LoVo (cell line): ENCODE results near the gene FOXA3.

Experiments used
- DNase-seq: peaks from one replicate; pipeline ENCODE4 v3.0.0-alpha.2; 2016; ENCODE audit warnings: low spot score

FOXA3 gene

DNA sequence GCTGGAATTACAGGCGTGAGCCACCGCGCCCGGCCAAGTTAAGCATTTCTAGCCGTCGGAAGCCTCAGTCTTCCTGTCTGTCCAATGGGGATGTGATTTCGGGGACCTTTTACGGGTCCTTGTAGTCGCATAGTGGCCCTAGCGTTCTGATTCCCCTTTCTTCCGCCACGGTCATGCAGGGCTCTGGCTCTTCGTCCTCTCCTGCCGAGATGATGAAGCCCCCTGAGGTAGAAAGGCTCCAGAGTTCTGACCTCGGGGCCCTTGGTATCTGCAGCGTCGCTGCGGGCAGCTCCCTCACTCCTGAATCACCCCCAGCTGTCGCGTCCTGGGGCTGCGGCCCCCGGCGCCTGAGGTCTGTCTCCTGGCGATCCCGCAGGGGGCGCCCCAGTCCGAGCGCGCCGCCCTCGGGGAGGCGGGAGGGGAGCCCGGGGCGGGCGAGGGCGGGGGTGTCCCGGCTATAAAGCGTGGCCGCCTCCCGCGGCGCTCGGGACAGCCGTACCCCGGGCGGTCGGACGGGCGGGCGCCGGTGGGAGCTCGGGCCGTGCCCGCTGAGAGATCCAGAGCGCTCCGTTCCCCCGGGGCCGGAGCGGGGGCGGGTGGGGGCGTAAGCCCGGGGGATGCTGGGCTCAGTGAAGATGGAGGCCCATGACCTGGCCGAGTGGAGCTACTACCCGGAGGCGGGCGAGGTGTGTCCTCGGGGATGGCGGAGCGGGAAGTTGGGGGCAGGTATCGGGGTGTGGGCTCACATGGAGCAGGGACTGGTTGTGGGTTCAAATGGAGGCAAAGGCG lies at the start of gene FOXA3:
Gene FOXA3 (plus strand): TSS at position 487 of the 789 bp plus-strand sequence. CDS start 131 bp downstream, at position 618.
- DNase-seq: peak; percentile 39

DNA sequence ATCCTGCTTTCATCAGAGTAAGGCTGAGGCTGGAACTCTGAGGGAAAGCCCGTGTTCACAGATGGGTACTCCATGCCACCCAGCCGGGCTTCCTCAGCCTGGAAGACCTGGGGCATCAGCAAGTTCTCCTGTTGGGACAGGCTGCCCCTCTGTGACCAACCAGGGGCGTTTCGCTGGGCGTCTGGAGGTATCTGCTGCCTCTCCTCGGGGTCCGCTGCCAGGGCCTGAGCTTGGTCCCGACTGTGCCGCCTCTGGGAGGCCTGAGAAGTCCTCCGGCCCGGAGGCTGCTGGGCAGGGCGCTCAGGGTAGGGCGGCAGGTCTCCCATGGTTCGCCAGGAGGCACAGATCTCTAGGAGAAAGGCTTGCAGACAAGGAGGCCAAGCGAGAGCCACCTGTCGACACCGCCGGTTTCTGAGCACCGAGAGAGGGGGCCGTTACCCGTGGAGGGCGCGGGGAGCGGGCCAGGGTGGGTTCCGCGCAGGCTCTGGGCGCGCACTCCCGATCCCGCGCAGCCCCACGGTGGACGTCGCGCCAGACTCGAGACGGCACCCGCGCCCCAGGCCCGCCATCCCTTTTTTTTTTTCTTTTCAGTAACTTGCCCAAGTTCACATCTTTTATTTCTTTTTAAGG lies 49.2 kb upstream of the FOXA3 start, which contains the start of gene RSPH6A:
Gene RSPH6A (minus strand): TSS at position 458 of the 630 bp plus-strand sequence. CDS start 132 bp downstream, at position 326.
- DNase-seq: no peak

DNA sequence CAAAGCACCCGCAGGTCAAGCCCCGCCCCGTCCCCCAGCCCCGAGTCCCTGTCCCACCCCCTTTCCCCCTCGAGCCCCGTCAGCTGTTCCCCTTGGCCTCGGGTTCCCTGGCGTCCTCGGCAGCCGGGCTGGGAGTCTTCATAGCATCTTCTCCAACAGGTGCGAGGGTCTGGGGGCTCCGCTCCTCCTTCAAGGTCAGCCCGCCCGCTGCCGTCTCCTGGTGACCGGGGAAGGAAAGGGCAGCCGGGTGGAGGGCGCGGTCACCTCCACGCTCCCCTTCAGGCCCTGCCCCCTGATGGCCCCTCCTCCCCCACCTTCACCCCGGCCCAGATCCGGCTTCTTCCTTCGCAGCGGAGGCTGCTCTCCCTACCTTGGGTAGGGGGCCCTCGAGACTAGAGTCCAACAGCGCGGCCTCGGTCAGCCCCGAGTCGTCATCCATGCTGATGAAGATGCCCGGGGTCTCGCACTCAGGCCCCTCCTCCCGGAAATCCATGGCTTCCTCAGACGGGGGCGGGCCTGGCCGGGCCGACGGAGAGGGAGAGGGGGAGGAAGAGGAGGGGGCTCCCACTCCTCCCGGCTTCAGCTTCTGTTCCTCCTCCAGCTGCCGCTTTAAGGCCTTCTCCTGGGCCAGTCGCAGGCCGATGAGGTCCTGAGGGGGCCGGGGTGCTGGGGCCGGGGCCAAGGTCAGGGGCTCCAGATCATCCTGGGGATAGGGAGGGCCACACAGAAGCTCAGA lies 48.5 kb upstream of the FOXA3 start:
- no peak for DNase-seq

DNA sequence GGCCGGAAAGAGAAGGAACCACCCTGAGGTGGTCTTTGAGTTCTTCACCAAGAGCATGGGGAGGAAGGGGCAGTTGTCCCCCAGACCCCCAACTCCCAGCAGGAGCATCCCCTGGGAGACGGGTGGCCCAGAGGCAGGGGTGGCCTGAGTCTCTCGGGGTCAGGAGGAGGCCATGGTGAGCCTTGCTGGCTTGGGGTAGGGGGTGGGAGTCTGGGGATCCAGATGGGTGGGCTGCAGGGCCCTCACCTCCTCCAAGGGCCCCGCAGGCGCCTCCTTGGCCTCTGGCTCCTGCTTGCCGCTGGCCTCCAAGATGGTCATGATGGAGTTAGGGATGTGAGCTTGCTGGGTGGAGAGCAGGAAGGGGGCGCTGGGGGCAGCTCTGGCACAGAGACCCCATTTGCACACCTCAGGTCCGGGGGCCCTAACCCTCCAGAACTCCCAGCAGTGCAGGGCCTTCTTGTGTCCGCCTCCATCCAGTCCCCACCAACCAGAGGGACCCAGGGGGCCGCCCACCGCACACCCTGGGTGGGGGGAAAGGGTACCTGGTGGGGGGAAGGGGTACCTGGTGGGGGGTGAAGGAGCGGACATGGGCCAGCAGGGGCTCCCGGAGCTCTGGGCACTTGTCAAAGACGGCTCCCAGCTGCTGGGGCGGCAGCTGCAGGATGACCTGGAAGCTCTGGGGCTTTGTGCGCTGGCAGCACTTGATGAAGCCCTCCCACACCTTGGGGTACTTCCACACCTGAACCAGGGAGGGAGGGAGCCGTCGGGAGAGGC lies 47.7 kb upstream of the FOXA3 start:
- DNase-seq: no peak

DNA sequence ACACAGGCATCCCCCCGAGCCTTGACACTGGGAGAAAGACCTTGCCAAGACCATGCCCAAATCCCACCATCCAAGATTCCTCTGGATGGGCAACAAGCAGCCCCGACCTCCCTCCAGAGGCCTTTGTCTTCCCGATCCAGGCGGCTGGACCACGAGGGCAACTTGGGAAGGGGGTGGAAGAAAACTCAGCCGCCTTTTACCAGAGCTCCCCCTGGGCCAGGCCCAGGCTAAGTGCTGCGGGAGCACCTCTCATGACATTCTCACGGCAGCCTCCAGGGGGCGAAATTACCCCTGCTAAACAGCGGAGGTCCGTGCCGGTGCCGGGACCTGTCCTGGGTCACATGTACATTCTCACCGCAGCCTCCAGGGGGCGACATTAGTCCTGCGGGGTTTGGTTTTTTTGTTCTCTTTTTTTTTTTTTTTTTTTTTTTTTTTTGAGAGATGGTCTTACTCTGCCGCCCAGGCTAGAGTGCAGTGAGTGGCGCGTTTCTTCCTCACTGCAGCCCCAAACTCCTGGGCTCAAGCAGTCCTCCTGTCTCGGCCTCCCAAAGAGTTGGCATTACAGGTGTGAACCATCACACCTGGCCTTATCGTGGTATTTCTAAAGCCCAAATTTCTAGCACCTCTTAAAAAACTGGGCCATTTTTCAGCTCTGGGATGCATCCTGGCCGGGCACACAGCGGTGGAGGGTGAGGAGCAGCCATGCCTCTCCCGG lies 47.0 kb upstream of the FOXA3 start:
- DNase-seq: peak; percentile 93

DNA sequence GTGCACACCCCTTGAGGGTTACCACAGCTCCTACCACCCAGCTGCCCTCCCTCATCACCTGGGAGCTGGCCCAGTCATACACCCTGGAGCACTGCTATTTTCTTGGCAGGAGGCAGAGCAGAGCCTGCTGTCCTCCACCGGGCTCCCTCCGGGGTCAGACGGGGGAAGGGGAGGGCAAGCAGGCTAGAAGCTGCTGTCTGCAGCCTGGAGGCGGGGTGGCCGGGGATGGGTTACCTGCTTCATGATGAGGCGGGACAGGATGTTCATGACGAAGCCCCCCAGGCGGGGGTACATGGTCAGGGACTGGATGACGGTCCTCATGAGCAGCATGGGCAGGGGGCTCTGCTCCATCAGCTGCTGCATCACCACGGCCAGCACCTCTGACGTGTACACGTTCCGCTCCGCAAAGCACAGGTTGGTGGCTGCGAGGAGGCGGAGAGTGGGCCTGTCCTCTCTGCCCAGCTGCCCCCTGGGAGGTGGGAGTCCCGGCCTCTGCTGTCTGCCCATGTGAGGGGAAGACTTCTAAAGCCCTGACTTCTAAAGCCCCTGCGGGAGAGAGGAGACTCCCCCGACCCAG lies 46.3 kb upstream of the FOXA3 start:
- DNase-seq: no peak

DNA sequence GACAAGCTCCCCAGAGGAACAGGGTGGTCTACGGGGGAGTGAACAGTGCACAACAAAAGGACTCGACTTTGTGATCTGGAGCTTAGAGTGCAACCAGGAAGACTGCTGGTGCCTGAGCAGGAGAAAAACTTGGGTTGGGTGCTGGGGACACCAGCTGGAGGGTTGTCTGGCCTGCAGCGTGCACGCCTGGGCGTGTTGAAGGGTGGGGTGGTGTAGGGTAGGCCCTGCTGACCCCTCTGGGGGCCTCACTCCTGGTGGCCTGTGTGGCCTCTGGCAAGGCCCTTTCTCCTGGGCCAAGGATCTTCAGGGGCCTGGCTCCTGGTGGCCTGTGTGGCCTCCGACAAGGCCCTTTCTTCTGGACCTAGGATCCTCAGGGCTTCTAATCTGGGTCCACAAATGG lies 44.4 kb upstream of the FOXA3 start:
- no peak for DNase-seq

DNA sequence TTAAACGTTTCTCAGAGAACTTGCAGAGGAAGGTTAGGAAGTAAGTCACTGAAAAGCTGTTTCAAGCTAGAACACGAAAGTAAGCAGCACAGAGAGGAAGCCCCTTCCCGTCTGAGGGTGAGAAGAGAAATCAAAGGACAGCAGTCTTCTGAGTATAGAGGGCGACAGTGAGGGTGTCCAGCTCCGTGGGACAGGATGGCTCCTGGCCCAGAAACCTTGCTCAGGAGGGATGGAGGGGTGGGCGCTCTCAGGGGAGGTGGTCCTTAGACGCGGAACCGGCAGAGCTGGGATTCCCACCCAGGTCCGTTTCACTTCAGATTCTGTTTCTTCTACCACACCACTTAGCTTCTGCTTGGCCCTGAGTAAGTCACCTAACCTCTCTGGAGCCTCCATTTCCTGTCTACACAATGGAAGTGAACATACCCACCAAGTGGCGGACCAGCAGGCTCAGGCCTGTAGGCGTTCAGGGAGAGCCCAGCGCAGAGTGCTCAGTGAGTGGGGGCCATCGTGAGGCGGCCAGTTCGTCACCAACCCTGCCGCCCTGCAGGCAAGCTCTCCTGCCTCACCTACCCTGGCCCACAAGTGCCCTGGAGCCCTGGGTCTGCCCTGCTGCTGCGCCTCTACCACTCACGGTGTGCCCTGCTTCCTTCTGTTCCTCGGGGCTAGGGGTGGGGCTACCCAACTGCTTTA lies 43.6 kb upstream of the FOXA3 start:
- no peak for DNase-seq

DNA sequence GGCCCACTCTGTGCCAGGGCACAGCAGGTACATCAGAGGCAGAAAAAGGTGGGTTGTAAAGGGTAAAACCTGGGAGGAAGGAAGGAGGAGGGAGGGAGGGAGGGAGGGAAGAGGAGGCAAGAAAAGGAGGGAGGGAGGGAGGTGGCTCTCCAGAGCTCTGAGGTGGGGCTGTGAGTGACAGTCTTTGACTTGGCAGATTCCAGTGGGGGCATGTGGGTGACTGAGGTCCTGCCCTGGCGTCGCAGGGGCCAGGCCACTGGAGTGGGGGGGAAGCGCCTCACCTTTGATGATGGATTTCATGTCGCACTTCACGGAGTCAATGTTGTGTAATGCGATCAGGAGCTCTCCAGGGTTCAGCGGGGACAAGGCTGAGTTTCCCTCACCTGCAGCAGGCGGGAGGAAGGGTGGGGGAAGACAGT lies 43.0 kb upstream of the FOXA3 start:
- DNase-seq: no peak

DNA sequence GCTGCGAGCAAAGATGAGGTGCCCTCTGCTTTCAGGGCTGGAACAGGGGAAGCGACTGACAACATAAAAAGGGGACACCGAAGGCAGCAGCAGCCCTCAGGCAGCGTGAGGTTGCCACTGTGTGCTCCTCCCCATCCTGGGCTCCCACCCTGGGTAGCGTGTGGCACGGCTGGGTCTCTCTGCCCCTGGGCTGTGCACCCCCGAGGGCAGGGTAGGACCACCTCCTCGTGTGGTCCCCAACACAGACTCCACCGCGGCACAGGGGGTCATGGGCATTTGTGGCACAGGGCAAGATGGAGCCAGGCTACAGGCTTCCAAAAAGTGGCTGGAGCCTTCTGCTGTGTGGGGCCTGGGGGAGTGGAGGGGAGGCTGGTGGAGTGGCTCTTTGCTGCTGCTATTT lies 42.6 kb upstream of the FOXA3 start:
- no peak for DNase-seq

DNA sequence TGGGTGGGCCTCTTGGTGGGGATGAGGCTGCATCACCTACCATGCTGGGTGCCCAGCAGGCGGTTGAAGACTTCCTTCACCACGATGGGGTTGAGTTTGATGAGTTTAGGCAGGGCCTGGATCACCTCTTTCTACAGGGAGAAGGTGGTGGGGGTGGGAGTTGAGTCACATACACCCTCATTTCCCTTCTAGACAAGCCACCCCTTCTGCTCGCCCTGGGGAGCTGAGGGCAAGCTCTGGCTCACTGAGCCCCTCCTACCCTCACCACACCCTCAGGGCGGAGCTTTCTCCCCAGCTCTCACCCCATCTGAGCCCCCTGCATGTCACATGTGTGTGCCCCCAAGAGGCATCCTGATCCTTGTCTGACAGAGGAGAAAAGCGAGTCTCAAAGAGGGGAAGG lies 41.4 kb upstream of the FOXA3 start:
- no peak for DNase-seq

DNA sequence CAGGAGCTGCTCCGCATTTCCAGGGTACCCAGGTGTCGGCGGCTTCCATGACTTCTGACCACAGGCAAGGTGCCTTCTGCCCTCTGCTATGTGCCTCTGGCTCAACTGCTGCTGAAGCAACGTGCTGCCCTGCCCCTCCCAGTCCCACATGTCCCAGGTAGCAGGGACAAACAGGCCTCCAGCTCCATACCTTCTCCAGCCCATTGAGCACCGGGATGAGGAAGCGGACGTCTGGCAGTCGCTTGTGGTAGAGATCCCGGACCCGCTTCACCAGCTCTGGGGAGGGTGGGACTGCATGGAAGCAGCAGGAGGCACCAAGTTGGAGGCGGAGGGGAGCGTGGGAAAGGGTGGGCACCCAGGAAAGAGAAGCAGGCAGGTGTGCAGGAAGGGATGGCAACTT lies 40.9 kb upstream of the FOXA3 start:
- no peak for DNase-seq

DNA sequence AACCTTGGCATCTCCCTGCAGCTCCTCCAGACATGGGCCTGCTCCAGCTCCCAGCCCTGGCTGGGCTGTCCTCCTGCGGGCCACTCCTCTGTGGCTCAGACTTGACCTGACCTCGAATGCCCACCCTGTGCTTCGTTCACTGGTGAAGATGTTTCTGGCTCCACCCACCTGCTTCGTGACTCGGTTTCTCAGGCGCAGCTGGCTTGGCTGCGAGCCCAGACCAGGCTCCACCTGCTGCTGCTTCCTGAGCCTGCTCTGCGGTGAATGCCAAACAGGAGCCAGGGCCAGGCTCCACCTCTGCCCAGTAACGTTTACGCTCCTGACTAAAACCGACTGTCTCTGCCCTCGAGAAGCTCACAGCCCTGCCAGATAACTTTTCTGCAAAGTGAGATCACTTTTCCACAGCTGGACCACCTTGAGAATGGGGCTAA lies 40.1 kb upstream of the FOXA3 start:
- DNase-seq: no peak

DNA sequence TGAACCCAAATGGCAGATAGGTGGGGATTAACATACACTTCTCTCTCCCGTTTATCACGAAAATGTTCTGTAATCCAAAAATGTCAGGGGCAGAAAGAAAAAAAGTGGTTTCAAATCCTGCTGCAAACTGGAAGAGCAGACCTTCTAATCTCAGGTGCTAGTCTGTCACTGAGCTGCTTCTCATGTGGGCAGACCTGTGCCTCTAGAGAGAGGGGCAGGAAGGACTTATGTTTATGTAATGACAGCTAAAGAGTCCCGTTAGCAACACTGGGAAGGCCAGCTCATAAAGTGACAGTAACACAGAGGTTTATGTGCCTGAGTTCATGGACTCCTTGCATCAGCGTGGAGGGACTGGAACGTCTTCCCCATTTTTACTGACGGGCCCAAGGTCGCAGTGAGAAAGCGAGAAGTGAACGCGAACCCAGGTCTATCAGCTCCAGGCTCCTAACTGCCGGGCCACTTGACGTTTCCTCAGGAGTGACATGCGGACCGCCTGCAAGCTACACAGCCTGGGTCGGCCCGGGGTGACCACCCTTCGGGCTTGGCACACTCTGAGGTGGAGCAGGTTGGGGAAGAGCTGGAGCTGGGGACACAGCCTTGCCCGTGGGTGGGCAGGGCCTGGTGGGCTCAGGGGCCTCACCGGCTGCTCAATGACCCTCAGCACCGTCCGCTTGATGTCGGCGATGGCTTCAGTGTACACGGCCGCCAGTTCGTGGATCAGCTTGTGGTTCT lies 39.4 kb upstream of the FOXA3 start:
- DNase-seq: no peak

DNA sequence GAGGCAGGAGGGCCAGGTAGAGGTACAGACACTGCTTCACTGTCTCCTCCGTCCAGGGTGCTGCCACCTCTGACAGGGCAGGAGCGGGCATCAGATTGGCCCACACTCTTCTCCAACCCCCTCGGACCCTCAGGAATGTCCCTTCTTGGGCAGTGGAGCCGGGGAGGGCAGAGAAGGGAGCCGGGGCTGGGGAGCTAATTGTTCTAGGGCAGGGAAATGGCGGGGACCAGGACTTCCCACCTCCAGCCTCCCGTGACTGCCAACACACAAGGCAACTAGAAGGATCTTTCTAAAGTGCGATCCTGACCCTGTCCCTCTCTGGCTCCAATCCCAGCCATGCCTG lies 38.9 kb upstream of the FOXA3 start:
- no peak for DNase-seq

DNA sequence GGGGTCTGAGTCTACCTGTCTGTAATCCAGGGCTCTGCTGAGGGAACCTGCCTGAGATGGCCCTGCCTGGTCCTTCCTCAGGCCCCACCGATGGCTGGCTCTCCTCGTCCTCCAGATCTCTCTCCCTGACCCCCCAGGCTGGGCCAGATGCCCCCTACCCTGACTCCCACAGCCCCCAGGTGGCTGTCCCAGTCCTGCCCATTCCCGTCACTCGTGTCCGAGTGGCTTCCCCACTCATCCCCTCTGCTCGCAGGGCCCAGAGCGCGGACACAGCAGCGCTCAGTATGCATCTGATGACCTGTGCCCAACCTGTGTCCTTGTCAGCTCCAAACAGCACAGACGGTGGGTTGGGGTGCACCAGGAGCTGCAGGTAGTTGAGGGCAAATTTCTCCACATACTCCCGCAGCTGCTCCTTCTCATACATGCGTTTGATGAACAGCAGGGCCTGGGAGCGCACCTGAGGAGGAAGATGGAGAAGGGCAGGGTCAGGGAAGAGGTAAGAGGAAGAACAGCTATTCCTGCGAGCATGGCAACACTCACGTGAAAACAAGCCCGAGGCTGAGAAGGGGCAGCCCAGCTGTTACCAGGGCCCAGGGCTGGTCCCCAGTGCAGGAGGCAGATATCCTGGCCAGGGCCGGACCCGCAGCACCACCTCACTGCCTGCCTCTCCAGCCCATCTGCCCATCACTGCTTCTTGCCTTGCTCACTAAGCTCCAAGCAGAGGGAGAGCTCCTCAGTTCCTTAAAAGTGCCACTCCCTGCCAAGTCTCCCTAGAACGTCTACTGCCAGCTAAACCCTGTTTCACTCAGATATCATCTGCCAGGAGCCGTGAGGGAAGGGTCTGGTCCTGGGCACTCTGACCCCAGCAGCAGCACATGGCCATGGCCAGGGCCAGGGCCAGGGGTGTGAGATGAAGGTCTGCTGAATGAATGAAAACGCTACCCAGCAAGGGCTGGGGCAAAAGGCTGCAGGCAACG lies 37.9 kb upstream of the FOXA3 start:
- no peak for DNase-seq

DNA sequence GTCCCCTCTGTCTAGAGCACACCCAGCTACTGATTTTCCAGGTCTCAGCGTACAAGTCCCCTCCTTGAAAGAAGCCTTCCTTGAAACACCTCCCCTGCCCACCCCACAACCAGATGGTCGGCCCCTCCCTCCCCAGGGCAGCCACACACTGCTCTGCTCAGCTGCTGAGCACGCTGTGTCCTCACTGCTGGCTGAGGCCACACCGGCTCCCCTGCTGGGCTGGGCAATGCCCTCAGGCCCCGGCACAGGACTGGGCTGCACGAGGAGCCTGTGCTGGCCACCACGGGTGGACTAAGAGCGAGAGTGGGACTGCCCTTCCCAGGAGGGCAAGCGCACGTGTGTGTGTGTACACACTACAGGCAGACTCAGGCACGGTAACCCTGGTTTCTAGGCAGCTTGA lies 37.2 kb upstream of the FOXA3 start:
- DNase-seq: no peak

DNA sequence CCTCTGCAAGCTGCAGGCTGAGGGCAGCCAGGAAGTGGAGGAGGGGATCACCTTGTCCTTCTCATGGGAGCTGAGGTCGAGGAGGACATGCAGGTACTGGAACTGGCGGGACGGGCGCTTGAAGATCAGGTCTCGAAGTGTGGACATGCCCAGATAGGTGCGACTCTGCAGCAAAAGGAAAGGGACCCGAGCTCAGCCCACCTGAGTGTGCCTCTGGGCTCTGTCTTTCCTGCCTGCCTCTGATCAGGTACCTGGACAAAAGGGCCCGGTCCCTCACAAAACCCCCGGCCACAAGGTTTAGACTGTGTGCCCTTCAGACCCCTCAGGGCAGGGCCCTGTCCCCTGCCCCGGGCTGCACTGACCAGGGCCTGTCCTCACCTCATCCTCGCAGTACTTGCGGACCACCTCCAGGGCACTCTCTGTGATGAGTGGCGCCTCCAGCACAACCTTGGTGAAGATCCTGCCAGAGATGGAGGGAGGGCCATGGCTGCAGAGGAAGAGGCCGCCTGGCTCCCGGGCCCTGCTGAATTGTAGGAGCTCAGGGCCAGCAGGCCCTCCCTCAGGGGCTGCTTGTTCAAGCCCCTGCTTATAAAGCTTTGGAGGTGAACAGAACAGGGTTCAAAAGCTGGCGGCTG lies 36.5 kb upstream of the FOXA3 start:
- DNase-seq: no peak
